Activated naive CD4-positive, alpha-beta T cell treated with anti-CD3 and anti-CD28 coated beads for 36 hours (primary cell): ENCODE data around the gene SH3TC1. TPM values are rescaled to one million over a fixed set of nuclear protein-coding genes. Genes with fewer than 3 reads are reported as not detected.

Experiments used
- CTCF ChIA-PET: fragments of 350-600 bp; sonication (Branson Sonifier 250); formaldehyde crosslinking; loops from one replicate; lab custom pipeline; 2021; ENCODE audit warnings: antibody characterized with exemption; lab: Charles Lee
- DNase-seq: peaks from one replicate; pipeline ENCODE4 v3.0.0-alpha.2; 2020
- H3K27ac Mint-ChIP-seq: one replicate; pipeline ENCODE4 v1.8.0; 2021; ENCODE audit warnings: mild to moderate bottlenecking, mixed read lengths
- H3K27me3 Mint-ChIP-seq: one replicate; pipeline ENCODE4 v1.8.0; 2021; ENCODE audit warnings: low read depth, mixed read lengths
- H3K36me3 Mint-ChIP-seq: one replicate; pipeline ENCODE4 v1.8.0; 2021; ENCODE audit warnings: low read depth, mixed read lengths
- H3K4me1 Mint-ChIP-seq: one replicate; pipeline ENCODE4 v1.8.0; 2021; ENCODE audit warnings: low read depth, mixed read lengths
- H3K4me3 Mint-ChIP-seq: one replicate; pipeline ENCODE4 v1.8.0; 2021; ENCODE audit warnings: mild to moderate bottlenecking, moderate library complexity, mixed read lengths
- H3K9me3 Mint-ChIP-seq: one replicate; pipeline ENCODE4 v1.8.0; 2021; ENCODE audit warnings: mixed read lengths
- intact Hi-C: fragments of 100-400 bp; cut with micrococcal nuclease; formaldehyde crosslinking; loops from one replicate; pipeline ENCODE4 v1.15.1; 2023
- total RNA-seq, 2 experiments: library from RNA; stranded (reverse); gene quantifications; one replicate each; pipeline ENCODE4 v1.2.3, GENCODE V29; 2021

SH3TC1 gene
- total RNA-seq, 2 experiments from 2014 or later: 17.9 to 23.6 TPM

DNA sequence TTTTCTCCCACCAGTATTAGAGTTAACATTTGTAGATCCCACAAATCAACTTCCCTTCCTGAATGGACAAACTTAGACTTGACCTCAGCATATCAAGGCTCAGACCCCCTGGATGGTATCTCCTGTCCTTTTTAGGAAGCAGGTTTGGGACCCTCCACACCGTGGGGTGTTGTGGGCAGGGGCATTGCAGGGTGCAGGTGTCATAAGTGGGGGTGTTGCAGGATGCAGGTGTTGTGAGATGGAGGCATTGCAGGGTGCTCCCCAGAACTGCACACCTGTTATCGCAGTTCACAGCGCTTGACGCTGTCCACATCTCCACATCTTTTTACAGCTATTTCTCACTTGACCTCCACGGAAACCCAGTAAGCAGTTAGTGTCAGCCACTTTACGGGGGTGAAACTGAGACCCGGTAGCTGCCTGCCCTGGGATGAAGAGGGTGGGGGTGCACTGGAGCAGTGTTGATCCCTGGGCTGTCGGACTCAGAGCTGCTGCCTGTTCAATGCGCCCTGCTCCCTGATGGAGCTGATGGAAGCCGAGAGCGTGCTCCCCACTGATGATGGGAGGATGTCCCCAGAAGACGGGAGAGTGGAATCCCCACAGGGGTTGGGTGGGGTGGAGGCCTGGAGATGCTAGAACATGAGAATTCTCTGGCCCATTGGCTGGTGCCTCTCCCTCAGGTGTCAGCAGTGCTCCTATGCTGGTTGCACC, 25.3 kb downstream of the SH3TC1 start:
- CTCF ChIA-PET: interaction anchor here (0.6 kb wide), 1 partner anchor 45 kb away, joined by 4 read pairs; no protein-coding TSS in a partner anchor

DNA sequence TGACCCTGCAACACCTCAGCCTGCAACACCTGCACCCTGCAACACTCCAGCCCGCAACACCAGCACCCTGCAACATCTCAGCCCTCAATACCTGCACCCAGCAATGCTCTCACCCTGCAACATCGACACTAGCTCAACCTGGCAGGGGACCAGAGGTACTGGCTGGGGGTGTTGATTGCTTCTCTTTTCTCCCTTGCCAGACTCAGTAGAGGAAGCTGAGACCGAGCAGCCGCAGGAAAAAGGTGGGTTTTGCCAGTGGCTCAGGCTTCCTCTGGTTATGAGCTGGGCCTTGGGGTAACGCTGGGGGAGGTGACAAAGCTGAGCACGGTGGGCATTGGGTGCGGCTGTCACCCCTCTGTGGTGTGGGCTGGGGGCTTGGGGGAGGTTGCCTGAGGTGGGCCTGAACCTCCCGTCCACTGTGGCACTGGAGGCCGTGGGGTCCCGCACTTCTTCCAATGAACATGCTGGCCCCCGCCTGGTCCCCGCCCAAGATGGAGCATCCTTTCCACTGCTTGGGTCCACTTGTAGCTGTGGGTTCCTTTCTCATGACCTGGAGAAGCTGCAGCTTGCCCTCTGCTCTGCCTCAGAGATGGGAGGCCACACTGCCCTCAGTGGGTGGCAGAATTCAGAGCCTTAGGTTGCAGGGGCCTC, 26.0 kb downstream of the SH3TC1 start:
- Mint-ChIP-seq H3K4me3 (no peak overlapping the region), H3K27me3 (no peaks in the 10 kb centered on the region), H3K36me3 (peaks cover 14% of the 10 kb centered on the region), H3K27ac (no peak overlapping the region), H3K4me1 (peaks cover 42% of the 10 kb centered on the region), H3K9me3 (no peaks in the 10 kb centered on the region)
- DNase-seq: no peak
- CTCF ChIA-PET: no interaction called here
- intact Hi-C loops: no loop called here

More for the DNA sequence above, 25.3 kb downstream of the SH3TC1 start:
- H3K27ac Mint-ChIP-seq: no peak overlapping the region
- intact Hi-C loops: no loop called here
- peaks cover 18% of the 10 kb centered on the region for H3K36me3 Mint-ChIP-seq
- H3K4me3 Mint-ChIP-seq: no peak overlapping the region
- no peaks in the 10 kb centered on the region for H3K27me3 Mint-ChIP-seq
- DNase-seq: no peak
- peaks cover 42% of the 10 kb centered on the region for H3K4me1 Mint-ChIP-seq
- H3K9me3 Mint-ChIP-seq: no peaks in the 10 kb centered on the region

- Mint-ChIP-seq H3K4me3 (no peak overlapping the region), H3K36me3 (peaks cover 14% of the 10 kb centered on the region), H3K27me3 (no peaks in the 10 kb centered on the region), H3K9me3 (no peaks in the 10 kb centered on the region), H3K4me1 (peaks cover 38% of the 10 kb centered on the region), H3K27ac (no peak overlapping the region)
- CTCF ChIA-PET: no interaction called here
- intact Hi-C loops: no loop called here
- no peak for DNase-seq
Observed at GRCh38 chr4:8225706-8226443, 26.8 kb downstream of the SH3TC1 start.

GRCh38 chr4:8227201-8227770, 28.2 kb downstream of the SH3TC1 start:
- H3K4me1 Mint-ChIP-seq: peaks cover 26% of the 10 kb centered on the region

GRCh38 chr4:8227771-8228318, 28.8 kb downstream of the SH3TC1 start:
- peaks cover 23% of the 10 kb centered on the region for H3K4me1 Mint-ChIP-seq
- CTCF ChIA-PET: interaction anchor here (2.3 kb wide), 1 partner anchor 15 kb away, joined by 10 read pairs; no protein-coding TSS in a partner anchor
- intact Hi-C loops: loop anchor here (1.0 kb wide), 2 partner anchors 29 to 70 kb away; partner anchors contain the start of genes ABLIM2 and SH3TC1
- no peaks in the 10 kb centered on the region for H3K27me3 Mint-ChIP-seq
- no peak overlapping the region for H3K27ac Mint-ChIP-seq
- H3K9me3 Mint-ChIP-seq: no peaks in the 10 kb centered on the region
- no peak for DNase-seq
- no peak overlapping the region for H3K4me3 Mint-ChIP-seq
- H3K36me3 Mint-ChIP-seq: peaks cover 11% of the 10 kb centered on the region

More at GRCh38 chr4:8227201-8227770, 28.2 kb downstream of the SH3TC1 start:
- H3K4me3 Mint-ChIP-seq: no peak overlapping the region
- H3K36me3 Mint-ChIP-seq: peaks cover 15% of the 10 kb centered on the region
- no peaks in the 10 kb centered on the region for H3K9me3 Mint-ChIP-seq
- intact Hi-C loops: no loop called here
- CTCF ChIA-PET: interaction anchor here (1.0 kb wide), 1 partner anchor 15 kb away, joined by 3 read pairs; no protein-coding TSS in a partner anchor
- H3K27me3 Mint-ChIP-seq: no peaks in the 10 kb centered on the region
- no peak overlapping the region for H3K27ac Mint-ChIP-seq
- DNase-seq: no peak

DNA sequence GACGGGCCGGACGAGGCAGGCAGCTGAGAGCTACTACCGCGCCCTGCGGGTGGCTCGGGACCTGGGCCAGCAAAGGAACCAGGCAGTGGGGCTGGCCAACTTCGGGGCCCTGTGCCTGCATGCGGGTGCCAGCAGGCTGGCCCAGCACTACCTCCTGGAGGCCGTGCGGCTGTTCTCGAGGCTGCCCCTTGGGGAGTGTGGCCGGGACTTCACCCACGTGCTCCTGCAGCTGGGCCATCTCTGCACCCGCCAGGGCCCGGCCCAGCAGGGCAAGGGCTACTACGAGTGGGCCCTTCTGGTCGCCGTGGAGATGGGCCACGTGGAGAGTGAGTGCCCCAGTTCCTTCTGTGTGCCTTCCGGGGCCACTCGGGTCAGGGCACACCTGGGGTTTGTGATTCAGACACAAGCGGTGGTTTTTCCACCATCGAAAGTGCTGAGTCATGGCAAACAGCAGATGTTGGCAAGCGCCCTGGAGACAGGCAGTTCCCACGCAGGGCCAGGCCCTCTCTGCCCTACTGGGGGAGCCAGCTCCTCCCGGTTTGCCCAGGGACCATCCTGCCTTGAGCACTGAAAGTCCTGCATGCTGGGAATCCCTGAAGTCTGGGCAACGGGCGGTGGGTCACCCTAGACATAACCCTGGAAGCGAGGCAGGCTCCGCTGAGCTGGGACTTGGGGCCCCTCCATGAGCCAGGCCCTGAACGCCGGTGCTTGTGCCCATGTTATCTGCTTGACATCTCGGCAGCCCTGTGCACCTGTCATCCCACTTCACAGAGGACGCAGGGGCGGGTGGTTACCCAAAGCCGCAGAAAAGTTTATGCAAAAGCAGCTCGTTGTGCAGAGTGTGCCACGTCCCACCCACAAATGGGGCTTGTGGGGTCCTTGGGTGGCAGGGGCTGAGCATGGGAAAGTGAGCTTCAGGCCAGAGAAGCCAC, 29.5 kb downstream of the SH3TC1 start:
- no peaks in the 10 kb centered on the region for H3K27me3 Mint-ChIP-seq
- H3K9me3 Mint-ChIP-seq: no peaks in the 10 kb centered on the region
- intact Hi-C loops: loop anchor here (1.0 kb wide), 2 partner anchors 29 to 70 kb away; partner anchors contain the start of genes ABLIM2 and SH3TC1
- peak; percentile 96 for DNase-seq
- H3K27ac Mint-ChIP-seq: no peak overlapping the region
- H3K4me1 Mint-ChIP-seq: peaks cover 23% of the 10 kb centered on the region
- CTCF ChIA-PET: interaction anchor here (0.8 to 2.3 kb wide), 4 partner anchors 11 to 200 kb away, joined by 3 to 10 read pairs (median 4); no protein-coding TSS in a partner anchor
- peaks cover 11% of the 10 kb centered on the region for H3K36me3 Mint-ChIP-seq
- no peak overlapping the region for H3K4me3 Mint-ChIP-seq

GRCh38 chr4:8229331-8229975, 30.4 kb downstream of the SH3TC1 start:
- Mint-ChIP-seq H3K36me3 (peaks cover 4% of the 10 kb centered on the region), H3K27ac (no peak overlapping the region), H3K4me3 (no peak overlapping the region), H3K27me3 (no peaks in the 10 kb centered on the region), H3K4me1 (peaks cover 23% of the 10 kb centered on the region), H3K9me3 (no peaks in the 10 kb centered on the region)
- DNase-seq: no peak
- intact Hi-C loops: no loop called here
- CTCF ChIA-PET: interaction anchor here (1.0 to 2.3 kb wide), 3 partner anchors 12 to 173 kb away, joined by 3 to 10 read pairs (median 4); no protein-coding TSS in a partner anchor

DNA sequence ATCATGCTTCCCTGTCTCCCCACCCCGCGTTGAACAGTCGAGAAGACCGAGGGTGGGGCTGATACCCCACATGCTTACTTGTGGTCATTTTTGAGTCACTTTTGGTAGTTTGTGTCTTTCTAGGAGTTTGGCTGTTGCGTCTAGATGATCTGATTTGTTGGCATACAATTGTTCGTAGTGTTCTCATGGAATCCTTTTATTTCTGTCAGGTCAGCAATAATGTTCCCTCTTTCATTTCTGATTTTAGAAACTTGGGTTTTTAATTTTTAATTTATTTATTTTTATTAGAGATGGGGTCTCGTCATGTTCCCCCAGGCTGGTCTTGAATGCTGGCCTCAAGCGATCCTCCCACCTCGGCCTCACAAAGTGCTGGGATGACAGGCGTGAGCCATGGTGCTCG, 30.9 kb downstream of the SH3TC1 start:
- DNase-seq: no peak
- peaks cover 4% of the 10 kb centered on the region for H3K36me3 Mint-ChIP-seq
- intact Hi-C loops: no loop called here
- no peak overlapping the region for H3K27ac Mint-ChIP-seq
- no peak overlapping the region for H3K4me3 Mint-ChIP-seq
- CTCF ChIA-PET: interaction anchor here (2.3 kb wide), 1 partner anchor 12 kb away, joined by 10 read pairs; no protein-coding TSS in a partner anchor
- H3K27me3 Mint-ChIP-seq: no peaks in the 10 kb centered on the region
- peaks cover 19% of the 10 kb centered on the region for H3K4me1 Mint-ChIP-seq
- no peaks in the 10 kb centered on the region for H3K9me3 Mint-ChIP-seq

DNA sequence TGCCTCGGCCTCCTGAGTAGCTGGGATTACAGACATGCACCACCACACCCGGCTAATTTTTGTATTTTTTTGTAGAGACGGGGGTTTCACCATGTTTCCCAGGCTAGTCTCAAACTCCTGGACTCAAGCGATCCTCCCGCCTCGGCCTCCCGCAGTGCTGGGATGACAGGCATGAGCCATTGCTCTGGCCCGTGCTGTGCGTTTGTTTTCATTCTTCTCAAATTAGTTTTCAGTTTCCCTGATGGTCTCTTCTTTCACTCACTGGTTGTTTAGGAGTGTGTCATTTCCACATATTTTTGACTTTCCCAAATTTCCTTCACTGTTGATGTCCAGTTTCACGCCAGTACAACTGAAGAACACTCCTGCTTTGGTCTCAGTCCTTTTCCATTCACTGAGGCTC, 31.8 kb downstream of the SH3TC1 start:
- Mint-ChIP-seq H3K4me3 (no peak overlapping the region), H3K36me3 (peaks cover 4% of the 10 kb centered on the region), H3K27ac (no peak overlapping the region), H3K4me1 (peaks cover 18% of the 10 kb centered on the region), H3K27me3 (no peaks in the 10 kb centered on the region), H3K9me3 (no peaks in the 10 kb centered on the region)
- CTCF ChIA-PET: interaction anchor here (1.6 kb wide), 1 partner anchor 12 kb away, joined by 6 read pairs; no protein-coding TSS in a partner anchor
- intact Hi-C loops: no loop called here
- DNase-seq: no peak

GRCh38 chr4:8231551-8232049, 32.5 kb downstream of the SH3TC1 start:
- Mint-ChIP-seq H3K9me3 (no peaks in the 10 kb centered on the region), H3K4me3 (no peak overlapping the region), H3K4me1 (peaks cover 16% of the 10 kb centered on the region), H3K27ac (no peak overlapping the region), H3K36me3 (peaks cover 1% of the 10 kb centered on the region), H3K27me3 (no peaks in the 10 kb centered on the region)
- intact Hi-C loops: no loop called here
- CTCF ChIA-PET: interaction anchor here (1.6 to 1.7 kb wide), 2 partner anchors 11 to 55 kb away, joined by 4 to 6 read pairs; no protein-coding TSS in a partner anchor
- DNase-seq: no peak
